DND-41 (cell line): ENCODE measurements around the gene IGF2.
A peak's percentile ranks its signal among the peaks of the same experiment; 100 is the strongest.

ENCODE experiments used
- ATAC-seq: fragments of 200-7000 bp; cut with Tn5 transposase; 3 replicates; pipeline ENCODE4 v1.9.1; 2021; ENCODE audit warnings: low read depth; ENCODE audit not compliant: insufficient read depth
- DNase-seq: peaks from one replicate; pipeline ENCODE4 v3.0.0-alpha.2; 2020
- H2AFZ ChIP-seq: 2 replicates; pipeline ENCODE4 v1.6.0; 2012; ENCODE audit warnings: low read depth, low read length
- H3K27ac ChIP-seq: 2 replicates; pipeline ENCODE4 v1.5.1; 2012; ENCODE audit warnings: low read length, inconsistent platforms
- H3K27me3 ChIP-seq: fragments of 200-600 bp; sonication (generic); 2 replicates; pipeline ENCODE4 v1.6.0; 2012; ENCODE audit warnings: low read length, mild to moderate bottlenecking, inconsistent platforms; ENCODE audit not compliant: insufficient read depth, poor library complexity
- H3K36me3 ChIP-seq: 2 replicates; pipeline ENCODE4 v1.5.1; 2012; ENCODE audit warnings: low read length, inconsistent platforms; ENCODE audit not compliant: insufficient read depth
- H3K4me1 ChIP-seq: 2 replicates; pipeline ENCODE4 v1.5.1; 2012; ENCODE audit warnings: mild to moderate bottlenecking, low read length; ENCODE audit not compliant: insufficient read depth
- H3K4me2 ChIP-seq: 2 replicates; pipeline ENCODE4 v1.6.0; 2012; ENCODE audit warnings: mild to moderate bottlenecking, moderate library complexity, low read length, inconsistent platforms; ENCODE audit not compliant: insufficient read depth
- H3K4me3 ChIP-seq, 2 experiments: fragments of 200-600 bp in 1 of 2; shearing (Covaris generic) in 1 of 2; 2 replicates each; pipeline ENCODE4 v1.5.1; 2012 to 2016; ENCODE audit warnings: inconsistent platforms in 2 of 2, low read length in 2 of 2, mild to moderate bottlenecking in 2 of 2, low read depth in 1 of 2, moderate library complexity in 1 of 2
- H3K79me2 ChIP-seq: 2 replicates; pipeline ENCODE4 v1.6.0; 2012; ENCODE audit warnings: low read length, inconsistent platforms; ENCODE audit not compliant: insufficient read depth
- H3K9ac ChIP-seq: 2 replicates; pipeline ENCODE4 v1.6.0; 2012; ENCODE audit warnings: low read depth, mild to moderate bottlenecking, inconsistent platforms, low read length, moderate library complexity
- H3K9me3 ChIP-seq: 2 replicates; pipeline ENCODE4 v1.5.1; 2012; ENCODE audit warnings: low read length, moderate library complexity, mild to moderate bottlenecking, inconsistent platforms; ENCODE audit not compliant: insufficient read depth, severe bottlenecking
- H4K20me1 ChIP-seq: 2 replicates; pipeline ENCODE4 v1.6.0; 2012; ENCODE audit warnings: low read length; ENCODE audit not compliant: insufficient read depth
- EZH2 ChIP-seq: IDR thresholded peaks from 3 replicates; pipeline ENCODE4 v1.6.1; 2012; ENCODE audit warnings: borderline replicate concordance, low read depth, mild to moderate bottlenecking, moderate library complexity, low read length, inconsistent platforms; ENCODE audit not compliant: severe bottlenecking
- TF ChIP-seq, protein P1 (sequence below): IDR thresholded peaks from 2 replicates; pipeline ENCODE4 v1.5.1; 2012; ENCODE audit warnings: borderline replicate concordance, low read length, moderate library complexity, mild to moderate bottlenecking; ENCODE audit not compliant: poor library complexity, severe bottlenecking; ENCODE audit errors: extremely low read depth

Gene IGF2

GRCh38 chr11:2173150-2173693 is 34.0 kb upstream of the IGF2 start:
- Histone ChIP-seq H3K27ac (no peak overlapping the region), H2AFZ (no peak overlapping the region), H4K20me1 (no peaks in the 10 kb centered on the region; the same call in 1 of the 2 replicates), H3K9ac (no peak overlapping the region), H3K4me3 (no peak overlapping the region), H3K9me3 (no peaks in the 10 kb centered on the region), H3K27me3 (no peaks in the 10 kb centered on the region), H3K4me2 (no peak overlapping the region), H3K4me1 (no peaks in the 10 kb centered on the region), H3K36me3 (no peaks in the 10 kb centered on the region), H3K79me2 (no peaks in the 10 kb centered on the region)
- DNase-seq (peak; percentile 36), ATAC-seq (peak; percentile 68)
- TF ChIP-seq, protein P1, sequence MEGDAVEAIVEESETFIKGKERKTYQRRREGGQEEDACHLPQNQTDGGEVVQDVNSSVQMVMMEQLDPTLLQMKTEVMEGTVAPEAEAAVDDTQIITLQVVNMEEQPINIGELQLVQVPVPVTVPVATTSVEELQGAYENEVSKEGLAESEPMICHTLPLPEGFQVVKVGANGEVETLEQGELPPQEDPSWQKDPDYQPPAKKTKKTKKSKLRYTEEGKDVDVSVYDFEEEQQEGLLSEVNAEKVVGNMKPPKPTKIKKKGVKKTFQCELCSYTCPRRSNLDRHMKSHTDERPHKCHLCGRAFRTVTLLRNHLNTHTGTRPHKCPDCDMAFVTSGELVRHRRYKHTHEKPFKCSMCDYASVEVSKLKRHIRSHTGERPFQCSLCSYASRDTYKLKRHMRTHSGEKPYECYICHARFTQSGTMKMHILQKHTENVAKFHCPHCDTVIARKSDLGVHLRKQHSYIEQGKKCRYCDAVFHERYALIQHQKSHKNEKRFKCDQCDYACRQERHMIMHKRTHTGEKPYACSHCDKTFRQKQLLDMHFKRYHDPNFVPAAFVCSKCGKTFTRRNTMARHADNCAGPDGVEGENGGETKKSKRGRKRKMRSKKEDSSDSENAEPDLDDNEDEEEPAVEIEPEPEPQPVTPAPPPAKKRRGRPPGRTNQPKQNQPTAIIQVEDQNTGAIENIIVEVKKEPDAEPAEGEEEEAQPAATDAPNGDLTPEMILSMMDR, result peak; percentile 69
- TF ChIP-seq EZH2, result no peak

DNA sequence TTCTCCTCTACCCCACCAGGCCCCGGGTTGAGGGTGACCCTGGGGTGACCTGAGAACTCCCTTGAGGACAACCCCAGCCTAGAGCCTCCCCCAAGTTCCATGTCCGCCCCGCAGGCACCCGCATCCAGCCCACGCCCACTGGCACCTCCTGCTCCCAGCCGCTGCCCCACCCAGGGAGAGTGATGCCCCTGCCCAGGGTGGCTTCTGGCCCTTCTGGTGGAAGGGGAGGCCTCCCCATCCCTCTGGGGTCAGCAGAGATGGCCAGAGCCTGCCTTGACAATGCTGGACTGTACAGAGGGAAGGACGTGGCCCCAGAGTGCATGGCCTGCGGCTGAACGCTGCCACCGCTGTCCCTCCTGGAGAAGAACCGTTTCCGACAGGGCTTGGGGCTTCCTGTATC is 33.5 kb upstream of the IGF2 start:
- H3K9ac ChIP-seq, result no peak overlapping the region
- no peak for ATAC-seq
- no peak overlapping the region for H3K4me2 ChIP-seq
- H3K27ac ChIP-seq, result no peak overlapping the region
- no peaks in the 10 kb centered on the region for H3K79me2 ChIP-seq
- H3K9me3 ChIP-seq, result no peaks in the 10 kb centered on the region
- H3K4me3 ChIP-seq, result no peak overlapping the region
- no peaks in the 10 kb centered on the region for H4K20me1 ChIP-seq
- H3K36me3 ChIP-seq, result no peaks in the 10 kb centered on the region
- TF ChIP-seq, protein P1, result no peak
- H2AFZ ChIP-seq, result no peak overlapping the region
- DNase-seq, result no peak
- H3K4me1 ChIP-seq, result no peaks in the 10 kb centered on the region
- no peaks in the 10 kb centered on the region for H3K27me3 ChIP-seq

GRCh38 chr11:2171591-2172003 is 32.4 kb upstream of the IGF2 start, which contains the start of gene TH:
TH (minus strand) TSS chr11:2171815; CDS start chr11:2171786, 29 bp downstream.
- Histone ChIP-seq H3K4me1 (no peaks in the 10 kb centered on the region), H2AFZ (no peak within 1 kb of the TSS), H3K4me2 (no peak within 1 kb of the TSS), H3K4me3 (no peak within 1 kb of the TSS), H3K27ac (no peak within 1 kb of the TSS), H3K36me3 (no peaks in the 10 kb centered on the region), H4K20me1 (no peaks in the 10 kb centered on the region), H3K9ac (no peak within 1 kb of the TSS), H3K27me3 (no peaks in the 10 kb centered on the region), H3K9me3 (no peaks in the 10 kb centered on the region), H3K79me2 (no peaks in the 10 kb centered on the region)
- no peak for ATAC-seq
- no peak for DNase-seq
- TF ChIP-seq EZH2, result no peak
- TF ChIP-seq, protein P1, result no peak
